A549 (cell line): ENCODE results near the gene SERTAD2. TPM values are rescaled to one million over a fixed set of nuclear protein-coding genes. Genes with fewer than 3 reads are reported as not detected.
A peak's percentile ranks its signal among the peaks of the same experiment; 100 is the strongest.

ENCODE experiments used
- ATAC-seq, 2 experiments: fragments of 200-7000 bp in 1 of 2; fragments of >200 bp in 1 of 2; cut with Nextera tagmentation in 1 of 2; cut with Tn5 transposase in 1 of 2; 3 replicates each; pipeline versions ENCODE4 v1.8.0 to v1.9.1; 2018 to 2020; ENCODE audit warnings: mild to moderate bottlenecking in 1 of 2, moderate library complexity in 1 of 2
- CTCF ChIA-PET: fragments of 300-600 bp; sonication (Branson Sonifier 250); formaldehyde crosslinking; extraction: SDS; loops from one replicate; lab custom pipeline; 2021; ENCODE audit warnings: antibody characterized with exemption, inconsistent platforms; lab: Yijun Ruan, JAX
- POLR2A ChIA-PET: fragments of 350-600 bp; formaldehyde crosslinking; extraction: SDS; loops from one replicate; lab custom pipeline; 2021; ENCODE audit warnings: antibody characterized with exemption, inconsistent platforms; lab: Yijun Ruan, JAX
- DNase-seq, 2 experiments: peaks; one replicate each; pipeline versions ENCODE4 v3.0.0 to v3.0.0-alpha.2; 2011 to 2016; ENCODE audit warnings: low read depth in 1 of 2, low spot score in 1 of 2
- FAIRE-seq: peaks from 2 replicates; lab custom pipeline; 2011; peaks lifted over from hg19 to GRCh38; lab: Jason Lieb, UNC
- H3K27ac ChIP-seq, 2 experiments: fragments of >200 bp; sonication (Bioruptor Twin); formaldehyde crosslinking; 3 replicates each; pipeline ENCODE4 v1.5.1; 2016 to 2017
- H3K4me1 ChIP-seq: fragments of >200 bp; sonication (Bioruptor Twin); formaldehyde crosslinking; 3 replicates; pipeline ENCODE4 v1.6.1; 2016
- H3K4me2 ChIP-seq: fragments of >200 bp; sonication (Bioruptor Twin); formaldehyde crosslinking; 3 replicates; pipeline ENCODE4 v1.6.1; 2016
- H3K4me3 ChIP-seq: fragments of >200 bp; sonication (Bioruptor Twin); formaldehyde crosslinking; 3 replicates; pipeline ENCODE4 v1.5.1; 2016
- H3K9me3 ChIP-seq: fragments of >200 bp; sonication (Bioruptor Twin); formaldehyde crosslinking; 3 replicates; pipeline ENCODE4 v1.6.1; 2016
- EHF ChIP-seq: fragments of 250-450 bp; sonication (Bioruptor Pico); IDR thresholded peaks from 2 replicates; pipeline ENCODE4 v1.5.0; 2020; ENCODE audit warnings: mild to moderate bottlenecking
- EHMT2 ChIP-seq: fragments of 200-600 bp; sonication (generic); IDR thresholded peaks from 2 replicates; pipeline ENCODE4 v1.6.1; 2016; ENCODE audit warnings: antibody characterized with exemption, low read depth, mild to moderate bottlenecking, moderate library complexity
- FOSB ChIP-seq: fragments of 250-450 bp; sonication (Bioruptor Pico); IDR thresholded peaks from 2 replicates; pipeline ENCODE4 v1.5.0; 2020; ENCODE audit warnings: mild to moderate bottlenecking, moderate library complexity
- FOSL2 ChIP-seq, 2 experiments: fragments of 450-650 bp in 1 of 2; fragments of >200 bp in 1 of 2; sonication (Bioruptor Twin) in 1 of 2; formaldehyde crosslinking; IDR thresholded peaks; 2 replicates each; pipeline versions ENCODE4 v1.5.0 to v1.6.1; 2016 to 2020; ENCODE audit warnings: mild to moderate bottlenecking in 1 of 2, moderate library complexity in 1 of 2
- GATA3 ChIP-seq: IDR thresholded peaks from 2 replicates; pipeline ENCODE4 v1.6.1; 2012; ENCODE audit warnings: borderline replicate concordance
- HOXB5 ChIP-seq: fragments of 250-450 bp; sonication (Bioruptor Pico); IDR thresholded peaks from 2 replicates; pipeline ENCODE4 v1.5.0; 2020; ENCODE audit warnings: mild to moderate bottlenecking, moderate library complexity
- JUNB ChIP-seq: fragments of >200 bp; sonication (Bioruptor Twin); formaldehyde crosslinking; IDR thresholded peaks from 2 replicates; pipeline ENCODE4 v1.6.1; 2016
- MAZ ChIP-seq: fragments of 150-350 bp; IDR thresholded peaks from 2 replicates; pipeline ENCODE4 v1.6.1; 2014; ENCODE audit warnings: antibody characterized with exemption, low read depth, low read length, borderline replicate concordance
- POLR2A ChIP-seq: IDR thresholded peaks from 2 replicates; pipeline ENCODE4 v1.6.1; 2012; ENCODE audit warnings: mild to moderate bottlenecking, low read length
- RFX5 ChIP-seq: fragments of 450-650 bp; IDR thresholded peaks from 2 replicates; pipeline ENCODE4 v1.7.1; 2014; ENCODE audit warnings: antibody characterized with exemption, mild to moderate bottlenecking, moderate library complexity
- RNF2 ChIP-seq: fragments of 200-600 bp; sonication (generic); IDR thresholded peaks from 2 replicates; pipeline ENCODE4 v1.6.1; 2016; ENCODE audit warnings: low read depth, mild to moderate bottlenecking, antibody characterized with exemption, moderate library complexity, borderline replicate concordance
- SREBF2 ChIP-seq: fragments of 450-650 bp; IDR thresholded peaks from 2 replicates; pipeline ENCODE4 v1.6.1; 2014; ENCODE audit warnings: mild to moderate bottlenecking, moderate library complexity
- TP53 ChIP-seq: fragments of 250-450 bp; sonication (Bioruptor Pico); IDR thresholded peaks from 2 replicates; pipeline ENCODE4 v1.5.0; 2021; ENCODE audit warnings: mild to moderate bottlenecking, moderate library complexity
- ZC3H11A ChIP-seq: fragments of 450-650 bp; IDR thresholded peaks from 2 replicates; pipeline ENCODE4 v1.6.1; 2014; ENCODE audit warnings: antibody characterized with exemption, mild to moderate bottlenecking
- ZFP36 ChIP-seq: fragments of 450-650 bp; IDR thresholded peaks from 2 replicates; pipeline ENCODE4 v1.6.1; 2014; ENCODE audit warnings: borderline replicate concordance; ENCODE audit not compliant: partially characterized antibody
- ZNF302 ChIP-seq: fragments of 250-450 bp; sonication (Bioruptor Pico); IDR thresholded peaks from 2 replicates; pipeline ENCODE4 v1.9.0; 2021; ENCODE audit warnings: inconsistent platforms, mild to moderate bottlenecking, moderate library complexity
- WGBS: methylation state at CpG from one replicate; pipeline ENCODE4 v1.1.6; 2017; ENCODE audit errors: missing lambda C conversion rate; 5-methylcytosine and 5-hydroxymethylcytosine counted together
- polyA plus RNA-seq, 4 experiments: library from polyadenylated mRNA; depleted of rRNA in 3 of 4; stranded (reverse); fragments of >200 nt; fragmentation: RNase III in 1 of 4; extraction: RNeasy Plus Mini Kit Qiagen cat#74134 plus additional on column Dnase treatment in 1 of 4; gene quantifications; 2 replicates in 3 of 4; 3 replicates in 1 of 4; pipeline ENCODE4 v1.2.3, GENCODE V29; 2011 to 2017
- TF ChIP-seq, protein P1 (sequence below): IDR thresholded peaks from 2 replicates; pipeline ENCODE4 v1.6.1; 2012
- TF ChIP-seq, protein P2 (sequence below): fragments of >200 bp; sonication (Bioruptor Twin); formaldehyde crosslinking; IDR thresholded peaks from 3 replicates; pipeline ENCODE4 v1.5.1; 2016
- TF ChIP-seq, protein P3 (sequence below): fragments of >200 bp; sonication (Bioruptor Twin); formaldehyde crosslinking; IDR thresholded peaks from 2 replicates; pipeline ENCODE4 v1.6.1; 2016
- TF ChIP-seq, protein P4 (sequence below): fragments of 450-650 bp; IDR thresholded peaks from 2 replicates; pipeline ENCODE4 v1.6.1; 2014; ENCODE audit warnings: antibody characterized with exemption
- TF ChIP-seq, protein P5 (sequence below): fragments of 250-450 bp; sonication (Bioruptor Pico); IDR thresholded peaks from 2 replicates; pipeline ENCODE4 v1.5.0; 2021; ENCODE audit warnings: mild to moderate bottlenecking, moderate library complexity, borderline replicate concordance
- TF ChIP-seq, protein P6 (sequence below): fragments of >200 bp; sonication (Bioruptor Twin); formaldehyde crosslinking; IDR thresholded peaks from 3 replicates; pipeline ENCODE4 v1.6.1; 2016

The SERTAD2 gene
- polyA plus RNA-seq, 2 of the 4 experiments (the other 2 are of a cell fraction), result 11.8 TPM

DNA sequence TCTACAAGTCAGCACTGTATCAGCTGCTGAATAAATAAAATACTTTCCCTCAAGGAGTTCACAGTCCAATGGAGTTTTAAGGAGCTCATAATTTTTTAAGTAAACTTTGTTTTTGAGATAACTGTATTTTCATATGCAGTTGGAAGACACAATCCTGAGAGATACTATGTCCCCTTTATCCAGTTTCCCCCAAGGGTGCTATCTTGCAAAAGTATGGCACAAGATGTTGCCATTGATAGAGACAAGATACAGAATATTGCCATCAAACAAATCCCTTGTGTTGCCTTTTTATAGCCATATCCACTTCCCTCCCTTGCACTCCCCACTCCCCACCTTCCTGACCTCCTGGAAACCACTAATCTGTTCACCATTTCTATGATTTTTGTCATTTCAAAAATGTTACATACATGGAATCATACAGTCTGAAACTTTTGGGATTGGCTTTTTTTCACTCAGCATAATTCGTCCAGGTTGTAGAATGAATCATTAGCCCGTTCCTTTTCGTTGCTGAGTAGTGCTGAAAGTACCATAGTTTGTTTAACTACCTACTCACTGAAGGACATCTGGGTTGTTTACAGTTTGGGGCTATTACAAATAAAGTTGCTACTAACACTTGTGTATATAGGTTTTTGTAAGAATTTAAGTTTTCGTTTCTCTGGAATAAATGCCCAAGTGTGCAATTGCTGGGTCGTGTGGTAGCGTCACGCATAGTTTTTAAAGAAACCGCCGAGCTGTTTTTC, 30.2 kb upstream of the SERTAD2 start:
- Histone ChIP-seq H3K4me3 (no peak overlapping the region), H3K4me2 (no peak overlapping the region), H3K9me3 (no peaks in the 10 kb centered on the region), H3K27ac (no peak overlapping the region), H3K4me1 (peaks cover 19% of the 10 kb centered on the region)
- TF ChIP-seq ZC3H11A, result no peak
- TF ChIP-seq TP53 (CRISPR knock-in tag), result no peak
- TF ChIP-seq GATA3, result no peak
- TF ChIP-seq, protein P1, sequence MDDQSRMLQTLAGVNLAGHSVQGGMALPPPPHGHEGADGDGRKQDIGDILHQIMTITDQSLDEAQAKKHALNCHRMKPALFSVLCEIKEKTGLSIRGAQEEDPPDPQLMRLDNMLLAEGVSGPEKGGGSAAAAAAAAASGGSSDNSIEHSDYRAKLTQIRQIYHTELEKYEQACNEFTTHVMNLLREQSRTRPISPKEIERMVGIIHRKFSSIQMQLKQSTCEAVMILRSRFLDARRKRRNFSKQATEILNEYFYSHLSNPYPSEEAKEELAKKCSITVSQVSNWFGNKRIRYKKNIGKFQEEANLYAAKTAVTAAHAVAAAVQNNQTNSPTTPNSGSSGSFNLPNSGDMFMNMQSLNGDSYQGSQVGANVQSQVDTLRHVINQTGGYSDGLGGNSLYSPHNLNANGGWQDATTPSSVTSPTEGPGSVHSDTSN, result no peak
- TF ChIP-seq, protein P2, sequence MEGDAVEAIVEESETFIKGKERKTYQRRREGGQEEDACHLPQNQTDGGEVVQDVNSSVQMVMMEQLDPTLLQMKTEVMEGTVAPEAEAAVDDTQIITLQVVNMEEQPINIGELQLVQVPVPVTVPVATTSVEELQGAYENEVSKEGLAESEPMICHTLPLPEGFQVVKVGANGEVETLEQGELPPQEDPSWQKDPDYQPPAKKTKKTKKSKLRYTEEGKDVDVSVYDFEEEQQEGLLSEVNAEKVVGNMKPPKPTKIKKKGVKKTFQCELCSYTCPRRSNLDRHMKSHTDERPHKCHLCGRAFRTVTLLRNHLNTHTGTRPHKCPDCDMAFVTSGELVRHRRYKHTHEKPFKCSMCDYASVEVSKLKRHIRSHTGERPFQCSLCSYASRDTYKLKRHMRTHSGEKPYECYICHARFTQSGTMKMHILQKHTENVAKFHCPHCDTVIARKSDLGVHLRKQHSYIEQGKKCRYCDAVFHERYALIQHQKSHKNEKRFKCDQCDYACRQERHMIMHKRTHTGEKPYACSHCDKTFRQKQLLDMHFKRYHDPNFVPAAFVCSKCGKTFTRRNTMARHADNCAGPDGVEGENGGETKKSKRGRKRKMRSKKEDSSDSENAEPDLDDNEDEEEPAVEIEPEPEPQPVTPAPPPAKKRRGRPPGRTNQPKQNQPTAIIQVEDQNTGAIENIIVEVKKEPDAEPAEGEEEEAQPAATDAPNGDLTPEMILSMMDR, result no peak
- TF ChIP-seq EHMT2, result no peak
- no peak for TF ChIP-seq FOSL2 (IDR thresholded peaks at IDR 0.05)
- no peak for TF ChIP-seq FOSL2 (CRISPR knock-in tag; IDR thresholded peaks at IDR 0.05)
- TF ChIP-seq RNF2, result no peak
- no peak for TF ChIP-seq ZNF302 (CRISPR knock-in tag)
- TF ChIP-seq HOXB5 (CRISPR knock-in tag), result no peak
- no peak for TF ChIP-seq ZFP36
- no peak for TF ChIP-seq SREBF2
- FAIRE-seq (peak; percentile 76), ATAC-seq (no peak), DNase-seq (no peak)
- POLR2A ChIA-PET, result no interaction called here
- CTCF ChIA-PET, result interaction anchor here (0.9 kb wide), 1 partner anchor 20 kb away, joined by 3 read pairs; no protein-coding TSS in a partner anchor
- WGBS, result 89% methylated on average over 9 of the region's 9 CpGs

DNA sequence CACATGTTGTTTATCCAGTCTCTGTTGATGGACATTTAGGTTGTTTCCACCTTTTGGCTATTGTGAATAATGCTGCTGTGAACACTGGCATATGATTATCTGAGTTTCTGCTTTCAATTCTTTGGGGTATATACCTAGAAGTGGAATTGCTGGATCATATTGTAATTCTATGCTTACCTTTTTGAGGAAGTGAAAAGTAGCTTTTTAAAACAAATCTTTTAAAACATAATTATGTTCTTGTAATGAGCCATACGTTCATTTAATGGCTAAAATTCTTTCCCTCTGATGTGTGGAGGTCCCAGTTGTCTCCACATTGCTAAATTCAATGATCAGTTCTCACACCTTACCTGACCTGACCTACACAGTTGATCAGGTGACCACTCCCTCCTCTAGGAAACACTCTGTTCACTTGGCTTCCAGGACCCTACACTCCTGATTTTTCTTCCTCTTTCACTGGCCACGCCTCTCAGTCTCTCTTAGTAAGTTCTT, 27.8 kb upstream of the SERTAD2 start:
- H3K4me2 ChIP-seq, result no peak overlapping the region
- H3K4me3 ChIP-seq, result no peak overlapping the region
- ChIA-PET CTCF (interaction anchor here (1.4 to 1.7 kb wide), 3 partner anchors 14 to 37 kb away, joined by 3 read pairs; no protein-coding TSS in a partner anchor), POLR2A (no interaction called here)
- H3K9me3 ChIP-seq, result no peaks in the 10 kb centered on the region
- TF ChIP-seq MAZ (no peak), FOSB (CRISPR knock-in tag) (no peak), RNF2 (no peak)
- H3K4me1 ChIP-seq, result peaks cover 20% of the 10 kb centered on the region
- ATAC-seq (no peak), FAIRE-seq (peak; percentile 90), DNase-seq (no peak)
- WGBS, result 86% methylated on average over 2 of the region's 2 CpGs
- H3K27ac ChIP-seq, result no peak overlapping the region

DNA sequence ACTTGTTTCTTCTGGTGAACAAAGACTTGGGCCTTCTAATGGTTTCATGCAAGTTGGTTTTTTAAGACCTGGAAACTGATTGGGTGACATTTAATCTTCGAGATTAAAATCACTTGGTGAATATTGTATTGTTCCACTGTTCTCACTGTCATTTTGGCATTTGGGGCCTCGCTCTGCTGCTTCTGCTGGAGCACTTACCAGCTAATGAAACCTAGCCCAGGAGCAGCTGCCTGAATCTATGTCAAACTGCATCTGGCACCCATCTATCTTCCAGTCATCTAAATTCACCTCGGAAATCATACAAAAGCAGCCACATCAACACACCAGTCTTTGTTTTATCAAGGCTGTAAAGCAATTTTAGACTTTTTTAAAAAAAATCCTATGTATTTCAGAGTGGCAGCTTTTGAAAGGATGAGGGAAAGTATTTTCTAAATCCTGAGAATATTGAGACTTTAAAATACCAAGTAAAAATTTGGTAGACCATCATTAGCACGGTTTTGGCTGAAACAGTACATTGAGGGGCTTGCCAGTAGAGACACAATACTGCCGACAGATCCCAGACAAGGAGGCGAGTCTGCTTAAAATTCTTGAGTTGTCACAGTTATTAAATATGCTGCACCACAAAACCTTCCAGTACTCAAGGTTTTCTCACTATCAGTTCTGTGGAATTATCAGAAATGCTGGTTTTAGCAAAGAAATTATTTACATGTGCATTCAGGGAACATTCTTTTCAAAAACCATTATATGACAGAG, 26.1 kb upstream of the SERTAD2 start:
- POLR2A ChIA-PET, result interaction anchor here (2.4 kb wide), 1 partner anchor 26 kb away, joined by 12 read pairs; the partner anchor contains the start of gene SERTAD2
- CTCF ChIA-PET, result interaction anchor here (1.1 to 1.8 kb wide), 2 partner anchors 26 to 33 kb away, joined by 3 to 6 read pairs; partner anchors contain the start of gene SERTAD2
- ATAC-seq, result no peak
- Histone ChIP-seq H3K4me2 (no peak overlapping the region), H3K4me3 (no peak overlapping the region), H3K9me3 (no peaks in the 10 kb centered on the region), H3K27ac (no peak overlapping the region), H3K4me1 (peaks cover 14% of the 10 kb centered on the region)
- FAIRE-seq, result no peak
- 84% methylated on average over 6 of the region's 6 CpGs for WGBS
- DNase-seq, result no peak
- TF ChIP-seq JUNB (no peak), POLR2A (no peak), GATA3 (no peak), ZC3H11A (no peak), EHF (CRISPR knock-in tag) (no peak), RFX5 (no peak), ZNF302 (CRISPR knock-in tag) (no peak), TP53 (CRISPR knock-in tag) (no peak)
- TF ChIP-seq, protein P3, sequence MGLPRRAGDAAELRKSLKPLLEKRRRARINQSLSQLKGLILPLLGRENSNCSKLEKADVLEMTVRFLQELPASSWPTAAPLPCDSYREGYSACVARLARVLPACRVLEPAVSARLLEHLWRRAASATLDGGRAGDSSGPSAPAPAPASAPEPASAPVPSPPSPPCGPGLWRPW, result no peak
- TF ChIP-seq, protein P4, sequence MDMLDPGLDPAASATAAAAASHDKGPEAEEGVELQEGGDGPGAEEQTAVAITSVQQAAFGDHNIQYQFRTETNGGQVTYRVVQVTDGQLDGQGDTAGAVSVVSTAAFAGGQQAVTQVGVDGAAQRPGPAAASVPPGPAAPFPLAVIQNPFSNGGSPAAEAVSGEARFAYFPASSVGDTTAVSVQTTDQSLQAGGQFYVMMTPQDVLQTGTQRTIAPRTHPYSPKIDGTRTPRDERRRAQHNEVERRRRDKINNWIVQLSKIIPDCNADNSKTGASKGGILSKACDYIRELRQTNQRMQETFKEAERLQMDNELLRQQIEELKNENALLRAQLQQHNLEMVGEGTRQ, result no peak
- TF ChIP-seq, protein P5, sequence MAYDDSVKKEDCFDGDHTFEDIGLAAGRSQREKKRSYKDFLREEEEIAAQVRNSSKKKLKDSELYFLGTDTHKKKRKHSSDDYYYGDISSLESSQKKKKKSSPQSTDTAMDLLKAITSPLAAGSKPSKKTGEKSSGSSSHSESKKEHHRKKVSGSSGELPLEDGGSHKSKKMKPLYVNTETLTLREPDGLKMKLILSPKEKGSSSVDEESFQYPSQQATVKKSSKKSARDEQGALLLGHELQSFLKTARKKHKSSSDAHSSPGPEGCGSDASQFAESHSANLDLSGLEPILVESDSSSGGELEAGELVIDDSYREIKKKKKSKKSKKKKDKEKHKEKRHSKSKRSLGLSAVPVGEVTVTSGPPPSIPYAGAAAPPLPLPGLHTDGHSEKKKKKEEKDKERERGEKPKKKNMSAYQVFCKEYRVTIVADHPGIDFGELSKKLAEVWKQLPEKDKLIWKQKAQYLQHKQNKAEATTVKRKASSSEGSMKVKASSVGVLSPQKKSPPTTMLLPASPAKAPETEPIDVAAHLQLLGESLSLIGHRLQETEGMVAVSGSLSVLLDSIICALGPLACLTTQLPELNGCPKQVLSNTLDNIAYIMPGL (CRISPR knock-in tag), result no peak
- TF ChIP-seq, protein P6, sequence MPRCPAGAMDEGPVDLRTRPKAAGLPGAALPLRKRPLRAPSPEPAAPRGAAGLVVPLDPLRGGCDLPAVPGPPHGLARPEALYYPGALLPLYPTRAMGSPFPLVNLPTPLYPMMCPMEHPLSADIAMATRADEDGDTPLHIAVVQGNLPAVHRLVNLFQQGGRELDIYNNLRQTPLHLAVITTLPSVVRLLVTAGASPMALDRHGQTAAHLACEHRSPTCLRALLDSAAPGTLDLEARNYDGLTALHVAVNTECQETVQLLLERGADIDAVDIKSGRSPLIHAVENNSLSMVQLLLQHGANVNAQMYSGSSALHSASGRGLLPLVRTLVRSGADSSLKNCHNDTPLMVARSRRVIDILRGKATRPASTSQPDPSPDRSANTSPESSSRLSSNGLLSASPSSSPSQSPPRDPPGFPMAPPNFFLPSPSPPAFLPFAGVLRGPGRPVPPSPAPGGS, result no peak
